NCI-H187 treated with DMSO at 0.1 percent for 48 hours (cell line): ENCODE measurements around the gene NMNAT2.
"Not testable (repeated sequence)": the region's sequence is repeated elsewhere in the genome, so short reads cannot be mapped to it uniquely, and the experiment has no call there.

ENCODE experiments used
- DNase-seq: peaks from one replicate; lab custom pipeline; 2025; lab: John Stamatoyannopoulos, UW

The NMNAT2 gene

DNA sequence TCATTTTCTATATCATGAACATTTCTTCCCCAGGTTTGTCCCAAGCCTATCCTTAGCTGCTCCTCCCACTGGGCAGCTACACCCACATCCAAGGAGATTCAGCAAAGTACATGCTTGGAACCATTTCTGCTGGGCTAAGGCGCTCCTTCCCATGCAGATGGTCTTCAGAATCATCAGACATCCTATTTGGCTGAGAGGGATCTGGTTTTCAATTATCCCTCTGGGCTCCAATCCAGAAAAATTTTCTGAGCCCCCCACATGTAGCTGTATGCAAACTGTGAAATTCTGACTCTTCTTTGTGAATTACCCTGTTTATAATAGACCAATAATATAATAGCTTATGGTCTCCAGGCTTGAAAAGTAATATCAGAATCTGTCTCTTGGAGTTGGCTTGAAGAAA, 132.9 kb downstream of the NMNAT2 start:
- no peak for DNase-seq

DNA sequence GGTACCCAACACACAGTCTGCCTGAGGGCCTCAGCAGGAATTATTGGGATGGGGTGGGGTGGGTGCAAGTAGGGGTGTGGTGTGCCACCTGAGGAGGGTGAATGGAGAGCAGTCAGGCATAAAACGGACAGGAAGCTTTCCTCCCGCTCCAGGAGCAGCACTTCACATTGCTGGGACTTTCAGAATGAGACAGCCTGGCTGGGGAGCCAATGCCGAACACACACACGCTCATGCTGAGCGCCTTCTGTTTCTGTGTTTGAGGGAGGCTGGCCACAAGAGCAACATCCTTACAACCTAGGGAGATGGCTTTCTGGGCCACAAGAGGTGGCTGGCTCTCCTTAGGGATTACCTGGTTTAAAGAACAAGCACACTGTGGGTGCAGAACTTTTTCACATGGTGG, 134.1 kb downstream of the NMNAT2 start:
- DNase-seq: no peak

GRCh38 chr1:183283286-183283685, 134.9 kb downstream of the NMNAT2 start:
- DNase-seq: no peak

DNA sequence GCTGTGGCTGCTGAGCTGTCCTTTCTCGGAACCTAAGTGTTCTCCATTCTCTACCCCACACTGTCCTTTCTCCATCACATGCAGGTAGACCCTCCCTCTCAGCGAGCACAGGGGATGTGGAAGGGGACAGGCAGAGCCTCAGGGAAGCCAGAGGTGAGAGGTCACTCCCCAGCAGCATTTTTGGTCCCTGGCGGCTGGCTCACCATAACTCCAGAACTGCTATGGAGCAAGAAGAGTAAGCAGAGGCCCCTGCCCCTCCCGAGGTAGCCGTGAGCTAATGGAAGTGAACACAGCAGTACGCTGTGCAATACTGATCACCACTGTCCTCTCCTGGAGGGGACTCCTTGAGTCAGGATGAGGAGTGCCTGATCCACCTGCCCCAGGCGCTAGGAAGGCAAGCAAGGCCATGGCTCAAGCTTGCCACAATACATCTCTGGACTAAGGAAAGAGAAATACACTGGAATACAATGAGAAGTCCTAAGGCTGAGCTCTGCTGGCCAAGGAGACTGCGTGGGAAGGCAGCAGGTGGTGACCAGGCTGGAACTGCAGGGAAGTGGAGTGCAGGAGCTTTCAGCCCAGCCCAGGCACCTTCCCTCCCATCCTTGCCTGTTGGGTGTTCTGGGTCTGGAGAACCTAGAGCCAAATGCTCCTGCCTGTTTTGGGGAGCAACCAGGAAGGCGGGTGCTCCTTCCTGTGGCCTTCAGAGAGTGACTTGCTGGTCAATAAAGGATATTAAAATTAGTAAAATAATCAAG, 135.9 kb downstream of the NMNAT2 start:
- no peak for DNase-seq

GRCh38 chr1:183281553-183282091, 136.6 kb downstream of the NMNAT2 start:
- peak; percentile 80 for DNase-seq

GRCh38 chr1:183281039-183281438, 137.1 kb downstream of the NMNAT2 start:
- DNase-seq: no peak

DNA sequence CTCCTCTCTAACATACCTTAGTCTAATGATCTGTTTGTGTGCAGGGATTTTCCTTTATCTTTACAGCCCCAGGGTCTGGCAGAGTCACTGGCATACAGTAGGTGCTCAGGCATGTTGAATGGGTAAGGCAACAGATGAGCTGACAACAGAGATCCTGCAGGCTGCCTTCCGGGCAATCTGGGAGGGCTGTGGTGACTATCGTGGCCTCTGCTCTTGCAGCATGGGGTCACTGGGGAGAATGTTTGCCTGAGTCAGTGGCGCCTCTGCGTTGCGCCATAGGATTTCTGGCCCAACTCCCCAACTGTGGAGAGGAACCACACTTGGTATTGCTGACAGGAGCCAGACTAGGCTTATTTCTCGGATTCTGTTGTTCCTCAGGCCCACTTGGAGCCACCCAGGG, 138.3 kb downstream of the NMNAT2 start:
- no peak for DNase-seq

DNA sequence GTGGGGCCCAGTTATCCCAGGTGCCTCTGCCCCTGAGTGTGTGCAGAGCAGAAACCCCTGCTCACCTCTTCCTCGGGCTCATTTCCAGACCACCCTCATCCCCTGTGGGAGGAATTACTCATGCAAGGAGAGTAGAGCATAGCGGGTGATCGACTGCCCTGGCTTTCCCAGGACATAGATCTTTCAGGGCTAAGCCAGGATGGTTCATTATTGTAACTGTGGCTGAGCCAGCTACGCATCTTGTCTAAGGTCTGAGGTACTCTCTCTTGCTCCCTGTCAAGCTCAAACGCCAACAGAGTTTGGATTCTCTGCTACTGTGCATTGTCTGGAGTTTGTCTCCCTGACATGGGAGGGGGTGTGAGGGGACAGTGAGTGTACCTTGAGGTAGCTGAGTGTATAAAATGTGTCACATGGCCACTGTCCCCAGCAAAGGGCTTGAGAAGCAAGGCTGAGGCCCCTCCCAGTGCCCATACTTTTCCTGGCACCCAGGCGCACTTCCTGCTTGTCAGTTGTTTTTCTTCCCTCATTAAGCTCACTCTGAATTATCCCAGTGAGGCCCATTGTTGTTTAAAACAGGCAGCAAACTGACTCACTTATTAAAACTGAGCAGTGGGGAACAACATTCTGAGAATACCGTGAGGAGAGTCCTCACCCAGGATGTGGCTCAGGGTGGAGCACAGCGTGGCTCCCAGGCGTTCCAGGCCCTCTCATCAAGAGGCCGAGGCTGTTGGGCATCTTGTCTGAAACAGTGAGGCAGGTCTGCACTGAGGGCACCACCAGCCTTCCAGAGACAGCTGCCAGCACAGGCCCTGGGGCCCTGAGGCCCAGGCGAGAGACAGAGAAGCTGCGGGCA, 139.2 kb downstream of the NMNAT2 start:
- no peak for DNase-seq

DNA sequence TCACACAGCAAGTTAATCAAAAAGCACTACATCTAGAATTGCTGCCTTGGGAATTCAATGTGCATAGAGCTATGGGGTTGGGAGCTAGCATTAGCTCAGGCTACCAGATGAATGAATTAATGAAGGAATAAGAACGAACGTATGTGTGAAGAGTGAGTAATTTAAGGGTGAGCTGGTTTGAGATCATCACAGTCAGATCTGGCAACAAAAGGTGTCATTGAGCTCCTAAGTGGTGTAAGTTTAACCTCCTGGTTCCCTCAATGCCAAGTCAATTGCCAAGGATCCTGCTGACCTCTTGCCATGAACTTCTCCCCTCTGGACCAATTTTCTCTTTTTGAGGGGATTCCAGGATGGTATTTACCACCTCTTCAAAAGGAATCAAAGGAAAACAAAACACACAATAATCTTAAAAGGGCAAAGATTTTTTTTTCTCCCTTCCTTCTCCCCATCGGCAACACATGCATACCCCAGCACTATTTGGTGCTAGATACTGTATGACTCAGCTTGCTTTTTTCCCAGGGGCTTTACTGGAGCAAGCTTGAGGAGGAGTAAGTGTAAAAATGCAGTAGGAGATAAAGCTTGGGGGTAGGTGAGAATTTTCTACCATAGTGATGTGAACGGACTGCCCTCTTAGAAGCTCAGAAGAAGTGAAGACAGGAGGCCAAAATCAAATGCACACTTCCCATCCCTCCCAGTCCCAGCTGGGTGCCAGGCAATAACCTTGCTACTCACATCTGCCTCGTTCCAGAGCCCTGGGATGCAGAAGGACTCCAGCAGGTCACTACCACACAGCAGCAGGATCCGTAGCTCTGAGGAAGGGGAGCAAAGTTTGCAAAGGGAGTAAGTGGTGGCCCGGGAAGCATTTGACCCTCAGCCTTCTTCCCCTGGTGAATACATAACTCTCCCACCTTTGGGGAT, 140.1 kb downstream of the NMNAT2 start:
- no peak for DNase-seq

- DNase-seq: no peak
Observed at GRCh38 chr1:183276386-183277080, 141.6 kb downstream of the NMNAT2 start.

DNA sequence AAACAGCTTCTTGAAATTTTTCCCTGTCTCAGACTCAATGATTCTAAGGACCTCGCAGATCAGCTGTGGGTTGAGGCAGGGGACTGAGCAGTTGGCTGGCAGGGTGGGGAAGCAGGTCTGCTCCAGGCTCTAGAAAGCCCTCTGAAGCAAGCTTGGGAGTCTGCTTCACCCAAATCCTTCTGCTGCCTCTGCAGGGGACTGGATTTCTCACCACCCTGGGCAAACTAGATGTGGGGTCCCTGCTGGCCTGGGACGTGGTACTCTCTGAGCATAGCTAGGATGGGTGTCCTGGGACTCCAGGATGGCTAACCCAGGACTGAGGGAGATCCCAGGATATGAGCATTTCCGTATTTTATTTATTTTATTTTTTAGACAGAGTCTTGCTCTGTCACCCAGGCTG, 142.9 kb downstream of the NMNAT2 start:
- no peak for DNase-seq

DNA sequence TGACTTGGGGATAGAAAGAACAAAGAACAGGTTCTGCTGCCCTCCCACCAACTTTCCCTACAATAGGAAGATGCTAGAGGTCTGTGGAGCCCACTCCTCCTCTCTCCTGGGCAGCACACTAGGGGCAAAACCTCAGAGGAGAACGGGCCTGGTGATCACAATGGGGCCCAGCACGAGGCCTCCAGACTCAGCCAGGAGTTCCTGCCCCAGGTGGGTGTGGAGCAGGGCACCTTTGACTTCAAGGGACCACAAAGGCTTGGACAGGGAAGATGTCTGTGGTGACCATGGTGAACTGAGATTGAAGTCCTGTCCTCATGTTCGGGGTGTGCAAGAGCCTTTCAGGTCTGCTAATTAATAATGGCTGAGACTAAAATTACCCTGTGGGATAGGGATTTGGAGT, 143.3 kb downstream of the NMNAT2 start:
- no peak for DNase-seq

- not testable (repeated sequence) for DNase-seq
Observed at GRCh38 chr1:183273984-183274383, 144.2 kb downstream of the NMNAT2 start.

DNA sequence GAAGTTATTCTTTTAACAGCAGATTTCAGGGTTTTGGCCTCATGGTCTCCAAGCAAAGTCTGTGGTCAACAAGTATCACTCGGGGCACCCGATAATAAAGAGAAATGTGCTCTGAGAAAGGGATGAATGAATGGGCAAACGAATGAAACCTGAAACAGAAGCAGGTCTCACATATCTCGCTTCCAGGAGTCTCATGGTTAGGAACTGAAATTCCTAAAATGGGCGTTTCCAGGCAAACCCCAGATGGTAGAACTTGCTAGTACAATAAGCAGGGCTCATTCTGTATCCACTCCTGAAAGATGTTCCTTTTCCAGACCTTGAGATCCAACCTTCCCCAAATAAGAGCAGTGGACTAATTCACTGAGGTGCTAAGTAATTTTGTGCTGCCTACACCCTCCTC, 144.9 kb downstream of the NMNAT2 start:
- DNase-seq: no peak

DNA sequence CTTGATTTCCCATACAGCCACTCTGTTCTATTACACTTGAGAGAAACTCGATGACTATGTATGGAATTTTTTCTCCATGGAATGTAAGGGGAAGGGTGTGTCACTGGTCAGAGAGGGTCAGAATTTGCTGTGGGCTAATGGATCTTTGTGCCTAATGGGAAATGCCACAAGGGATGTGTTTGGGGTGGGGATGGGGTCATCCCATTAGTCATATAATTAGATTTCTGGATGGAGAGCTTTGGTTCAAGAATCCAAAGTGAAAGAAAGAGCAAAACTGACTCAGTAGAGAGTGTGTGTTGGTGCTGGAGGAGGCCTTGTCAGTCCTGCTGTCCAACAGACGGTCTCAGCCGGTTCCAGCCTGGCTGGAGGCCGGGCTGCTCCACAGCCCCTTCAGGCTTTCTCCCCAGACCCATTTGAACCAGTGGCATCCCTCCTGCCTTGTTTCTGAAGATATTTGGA, 145.8 kb downstream of the NMNAT2 start:
- no peak for DNase-seq

GRCh38 chr1:183270541-183271141, 147.5 kb downstream of the NMNAT2 start:
- no peak for DNase-seq

DNA sequence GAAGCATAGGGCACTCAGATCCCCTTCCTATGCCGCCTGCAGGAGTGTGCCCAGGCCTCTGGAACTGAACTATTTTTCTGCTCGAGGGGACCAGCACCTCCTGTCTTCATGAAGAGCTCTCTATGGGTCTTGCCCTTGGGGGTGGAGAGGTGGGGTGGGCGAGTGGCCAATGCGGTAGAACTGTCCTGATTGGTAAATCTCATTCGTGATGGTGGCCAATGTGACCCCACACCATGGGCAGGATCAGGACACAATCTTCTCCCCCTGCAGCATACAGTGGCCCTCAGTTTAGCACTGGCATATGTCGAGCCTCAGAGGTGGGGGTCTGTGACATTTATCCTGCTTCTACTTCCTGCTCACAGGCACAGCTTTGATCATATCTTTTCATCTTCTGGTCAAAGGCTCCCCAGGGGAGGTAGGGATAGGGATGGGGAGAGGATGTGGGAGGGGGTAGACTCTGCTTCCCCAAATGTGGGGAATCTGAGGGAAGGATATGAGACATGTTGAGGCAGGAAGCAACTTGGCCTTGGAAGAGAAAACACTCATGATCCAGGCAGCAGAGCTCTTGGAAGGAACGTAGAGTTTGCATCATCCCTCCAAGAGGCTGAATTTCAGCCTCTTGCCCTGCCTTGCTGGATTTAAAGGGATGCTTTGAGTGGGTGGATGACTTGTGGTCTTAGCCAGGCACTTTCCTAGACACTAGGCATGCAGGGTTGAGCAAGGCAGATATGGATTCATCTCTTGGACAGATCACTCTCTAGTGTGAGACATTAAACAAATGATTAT, 150.3 kb downstream of the NMNAT2 start:
- no peak for DNase-seq

DNA sequence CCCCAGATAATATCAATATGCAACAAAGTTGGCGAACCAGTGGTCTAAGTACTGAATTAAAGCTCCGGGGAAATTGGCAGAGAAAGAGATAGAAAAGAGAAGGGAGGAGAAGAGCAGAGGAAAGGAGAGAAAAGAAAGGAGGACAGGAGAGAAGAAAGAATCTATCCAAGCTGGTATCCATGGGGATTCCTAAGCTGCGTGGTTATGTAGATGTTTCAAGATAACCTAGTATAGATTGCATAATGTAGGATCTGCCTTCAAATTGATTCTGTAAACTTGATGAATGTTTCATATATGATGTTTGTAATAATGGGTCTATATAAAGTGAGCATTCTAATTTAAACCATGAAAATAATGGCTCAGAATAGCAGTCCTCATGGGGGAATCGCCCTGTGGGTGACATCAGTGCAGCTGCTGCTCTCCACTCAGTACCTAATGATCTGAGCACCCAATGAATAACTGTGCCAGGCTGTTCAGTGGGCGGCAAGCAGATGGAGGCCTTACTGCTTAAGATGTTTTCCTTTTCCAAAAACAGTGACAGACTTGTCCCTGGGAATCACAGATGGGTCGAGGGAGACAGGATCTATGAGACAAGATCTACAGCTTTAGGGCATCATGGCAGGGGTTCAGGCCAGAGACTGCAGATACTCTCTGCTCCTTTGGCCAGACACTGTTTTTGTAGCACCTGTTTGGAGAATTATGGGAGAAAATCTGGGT, 154.1 kb downstream of the NMNAT2 start:
- DNase-seq: no peak

GRCh38 chr1:183262628-183263200, 155.5 kb downstream of the NMNAT2 start:
- DNase-seq: no peak
